Hematopoietic multipotent progenitor cell treated with erythropoietin and hydrocortisone succinate and interleukin-3 and kit ligand, for 4 days (in vitro differentiated cells): ENCODE results near the gene KCNJ14.
"Not testable (repeated sequence)": the region's sequence is repeated elsewhere in the genome, so short reads cannot be mapped to it uniquely, and the experiment has no call there.

ENCODE experiments used
- DNase-seq: peaks from one replicate; pipeline ENCODE4 v3.0.0-alpha.2; 2015

KCNJ14 gene

GRCh38 chr19:48473161-48473966 lies 18.0 kb downstream of the KCNJ14 start:
- no peak for DNase-seq

GRCh38 chr19:48474084-48474592 lies 18.8 kb downstream of the KCNJ14 start:
- no peak for DNase-seq

- no peak for DNase-seq
Measured at GRCh38 chr19:48475369-48476068, 20.1 kb downstream of the KCNJ14 start.

GRCh38 chr19:48476176-48476575 lies 20.8 kb downstream of the KCNJ14 start:
- no peak for DNase-seq

DNA sequence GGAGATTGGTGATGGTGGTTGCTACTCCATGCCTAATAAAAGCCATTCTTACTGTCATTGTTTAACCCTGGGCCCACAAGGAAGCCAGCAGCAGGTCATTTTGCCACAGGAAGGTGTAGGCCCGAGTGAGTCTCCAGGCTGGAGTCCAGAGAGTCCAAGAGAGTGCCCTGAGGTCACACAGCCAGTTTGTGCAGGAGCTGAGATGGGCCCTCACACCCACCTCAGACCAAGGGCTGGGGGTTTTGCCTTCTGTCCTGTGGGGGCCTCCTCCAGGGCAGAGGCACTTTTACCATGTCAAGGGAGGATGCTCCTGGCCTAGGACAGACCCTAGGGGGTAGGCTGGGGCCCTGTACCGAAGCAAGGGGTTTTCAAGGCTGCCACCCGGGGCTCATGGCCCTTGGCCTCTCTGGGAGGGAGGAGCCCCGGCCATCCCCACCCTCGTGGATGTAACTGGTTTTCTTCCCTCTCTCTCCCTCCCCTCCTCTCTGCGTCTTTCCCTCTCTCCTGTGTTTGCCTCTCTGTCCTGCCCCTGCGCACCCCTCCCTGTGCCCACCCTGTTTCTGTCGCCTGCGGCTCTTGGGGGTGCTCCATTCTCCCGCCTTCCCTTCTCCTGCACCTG lies 21.8 kb downstream of the KCNJ14 start:
- no peak for DNase-seq

GRCh38 chr19:48477698-48478338 lies 22.4 kb downstream of the KCNJ14 start:
- DNase-seq = no peak

GRCh38 chr19:48478339-48479256 lies 23.2 kb downstream of the KCNJ14 start:
- DNase-seq = no peak

DNA sequence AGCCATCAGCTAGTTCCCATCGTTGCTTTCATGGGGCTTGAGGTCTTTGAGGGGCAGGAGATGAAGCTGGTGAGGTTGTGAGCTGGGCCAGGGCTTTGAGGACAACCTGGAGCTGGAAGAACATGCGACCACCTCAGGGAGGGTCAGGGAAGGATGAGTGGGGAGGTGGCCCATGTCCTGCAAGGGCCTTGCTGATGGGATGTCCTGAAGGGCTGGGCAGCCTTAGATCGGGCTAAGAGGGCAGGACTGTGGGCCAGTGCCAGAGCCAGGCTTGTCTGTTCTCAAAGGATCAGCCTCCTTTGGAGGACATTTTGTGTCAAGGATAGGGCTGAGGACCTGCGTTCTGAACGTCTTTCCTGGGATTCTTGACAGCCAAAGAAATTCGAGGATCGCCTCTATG lies 24.3 kb downstream of the KCNJ14 start:
- DNase-seq = no peak

DNA sequence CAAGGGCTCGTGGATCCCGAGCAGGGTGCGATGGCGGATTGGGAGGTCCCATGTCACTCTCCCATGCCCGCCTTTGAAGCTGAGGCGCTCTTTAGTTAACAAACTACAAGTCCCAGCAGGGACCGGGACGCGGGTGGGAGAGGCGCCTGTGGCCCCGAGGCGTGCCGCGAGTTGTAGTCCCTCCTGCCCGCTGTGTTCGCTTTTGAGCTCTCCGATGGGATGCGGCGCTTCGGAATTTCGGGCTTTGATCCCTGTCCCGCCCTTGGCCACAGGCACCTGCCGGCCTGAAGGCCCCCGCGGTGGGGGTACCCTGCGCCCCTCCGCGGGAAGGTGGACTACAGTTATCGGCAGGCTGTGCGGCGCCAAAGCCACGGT lies 24.8 kb downstream of the KCNJ14 start:
- DNase-seq = peak; percentile 76

- DNase-seq = peak; percentile 67
Measured at GRCh38 chr19:48480558-48481500, 25.5 kb downstream of the KCNJ14 start.

DNA sequence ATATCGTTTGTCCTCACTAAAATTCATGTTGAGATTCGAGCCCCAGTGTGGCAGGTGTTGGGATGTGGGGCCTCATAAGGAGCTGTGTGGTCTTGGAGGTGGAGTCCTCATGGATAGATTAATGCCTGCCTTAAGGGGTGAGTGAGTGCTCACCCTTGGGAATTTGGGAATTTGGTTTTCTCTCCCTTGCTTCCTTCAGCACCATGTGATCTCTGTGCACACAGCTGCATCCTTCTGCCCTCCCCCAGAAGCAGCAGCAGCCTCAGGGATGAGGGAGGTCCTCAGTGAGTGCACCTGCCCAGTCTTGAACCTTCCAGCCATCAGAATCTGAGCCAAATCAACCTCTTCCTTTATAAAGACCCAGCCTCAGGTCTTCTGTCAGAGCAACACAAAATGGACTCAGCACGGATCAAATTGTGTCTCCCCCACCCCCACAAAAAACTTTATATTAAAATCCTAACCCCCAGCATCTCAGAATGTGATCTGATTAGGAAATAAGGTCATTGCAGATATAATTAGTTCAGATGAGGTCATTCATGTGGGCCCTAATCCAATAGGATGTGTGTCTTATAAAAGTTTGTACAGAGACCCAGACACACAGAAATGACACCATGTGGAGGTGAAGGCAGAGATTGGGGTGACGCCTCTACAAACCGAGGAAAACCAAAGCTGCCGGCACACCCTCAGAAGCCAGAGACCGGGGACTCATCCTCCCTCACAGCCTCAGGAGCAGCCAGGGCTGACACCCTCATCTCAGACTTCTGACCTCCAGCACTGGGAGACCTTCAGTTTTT lies 26.7 kb downstream of the KCNJ14 start:
- DNase-seq = no peak

GRCh38 chr19:48483301-48483700 lies 27.9 kb downstream of the KCNJ14 start:
- no peak for DNase-seq

DNA sequence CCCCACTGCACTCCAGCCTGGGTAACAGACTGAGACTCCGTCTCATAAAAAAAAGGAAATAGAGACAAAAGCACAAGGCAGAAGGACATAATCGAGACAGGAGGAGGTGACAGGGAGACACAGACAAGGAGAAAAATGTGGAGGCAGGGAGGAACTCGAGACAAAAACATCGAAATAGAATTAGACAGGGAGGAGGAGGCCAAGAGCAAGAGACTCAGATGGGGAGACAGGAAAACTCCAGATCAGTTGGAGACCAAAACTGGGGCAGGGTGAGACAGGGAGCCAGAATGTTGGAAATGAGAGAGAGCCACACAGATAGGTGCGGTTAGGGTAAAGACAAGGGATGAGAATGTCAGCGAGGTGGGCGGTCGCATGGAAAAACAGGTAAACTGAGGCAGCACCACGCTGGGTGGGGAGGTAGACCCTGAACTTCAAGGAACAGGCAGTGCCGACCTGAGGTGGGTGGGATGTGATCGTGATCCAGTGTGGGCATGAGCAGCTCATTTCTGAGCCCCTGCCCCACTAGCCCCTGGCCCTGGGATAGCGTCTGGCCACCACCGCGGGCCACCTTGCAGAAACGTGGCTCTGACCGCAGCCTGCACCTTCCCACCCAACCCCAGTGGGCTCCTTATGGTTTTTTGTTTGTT lies 29.0 kb downstream of the KCNJ14 start:
- no peak for DNase-seq

- DNase-seq = no peak
Measured at GRCh38 chr19:48484931-48485612, 29.7 kb downstream of the KCNJ14 start.

DNA sequence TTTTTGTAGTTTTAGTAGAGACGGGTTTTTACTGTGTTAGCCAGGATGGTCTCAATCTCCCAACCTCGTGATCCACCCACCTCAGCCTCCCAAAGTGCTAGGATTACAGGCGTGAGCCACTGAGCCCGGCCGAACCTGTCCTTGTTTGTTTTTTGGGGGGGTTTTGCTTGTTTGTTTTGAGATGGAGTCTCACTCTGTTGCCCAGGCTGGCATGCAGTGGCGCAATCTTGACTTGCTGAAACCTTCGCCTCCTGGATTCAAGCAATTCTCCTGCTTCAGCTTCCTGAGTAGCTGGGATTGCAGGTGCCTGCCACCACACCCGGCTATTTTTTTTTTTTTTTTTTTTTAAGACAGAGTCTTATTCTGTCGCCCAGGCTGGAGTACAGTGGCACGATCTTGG lies 31.3 kb downstream of the KCNJ14 start:
- not testable (repeated sequence) for DNase-seq

- no peak for DNase-seq
Measured at GRCh38 chr19:48487544-48487943, 32.2 kb downstream of the KCNJ14 start.

DNA sequence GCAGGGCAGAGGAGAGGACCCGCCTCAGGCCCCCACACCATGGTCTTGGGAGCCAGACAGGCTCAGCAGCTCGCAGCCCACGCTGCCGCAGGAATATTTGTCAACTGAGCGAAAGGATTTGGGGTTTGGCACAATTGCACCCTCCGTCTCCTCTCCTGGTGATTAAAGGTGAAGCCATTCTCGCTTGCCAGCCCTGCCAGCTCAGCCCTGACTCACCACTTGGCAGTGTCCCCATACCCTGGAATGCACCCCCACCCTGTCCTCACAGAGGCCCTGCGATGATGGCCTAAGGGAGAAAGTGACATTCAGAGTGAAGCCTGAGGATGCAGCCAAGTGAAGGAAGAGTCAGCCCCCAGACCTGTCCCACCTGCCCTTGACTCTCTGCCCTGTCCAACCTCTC lies 32.6 kb downstream of the KCNJ14 start:
- no peak for DNase-seq

- not testable (repeated sequence) for DNase-seq
Measured at GRCh38 chr19:48488478-48488877, 33.1 kb downstream of the KCNJ14 start.
